WTC11 (cell line): ENCODE data around the gene PIK3R6. TPM values are rescaled to one million over a fixed set of nuclear protein-coding genes. Genes with fewer than 3 reads are reported as not detected.

Experiments
- ATAC-seq: fragments of 200-7000 bp; cut with Tn5 transposase; 2 replicates; pipeline ENCODE4 v1.10.0; 2021; ENCODE audit warnings: mild to moderate bottlenecking, moderate library complexity
- CTCF ChIA-PET: fragments of 300-600 bp; sonication (Branson Sonifier 250); formaldehyde crosslinking; loops from one replicate; lab custom pipeline; 2021; ENCODE audit warnings: antibody characterized with exemption; lab: Charles Lee
- POLR2A ChIA-PET: fragments of 350-600 bp; sonication (Branson Sonifier 250); formaldehyde crosslinking; loops from one replicate; lab custom pipeline; 2021; ENCODE audit warnings: antibody characterized with exemption; lab: Charles Lee
- DNase-seq: peaks from one replicate; pipeline ENCODE4 v3.0.0; 2021; ENCODE audit warnings: low spot score
- H3K27ac Mint-ChIP-seq: 2 replicates; pipeline ENCODE4 v1.8.0; 2021; ENCODE audit warnings: mixed read lengths
- H3K27me3 Mint-ChIP-seq: 2 replicates; pipeline ENCODE4 v1.8.0; 2021; ENCODE audit warnings: low read depth, mild to moderate bottlenecking, moderate library complexity, mixed read lengths
- H3K36me3 Mint-ChIP-seq: 2 replicates; pipeline ENCODE4 v1.8.0; 2021; ENCODE audit warnings: mixed read lengths
- H3K4me1 Mint-ChIP-seq: 2 replicates; pipeline ENCODE4 v1.8.0; 2022; ENCODE audit warnings: mixed read lengths
- H3K4me3 Mint-ChIP-seq: 2 replicates; pipeline ENCODE4 v1.8.0; 2021; ENCODE audit warnings: mild to moderate bottlenecking, moderate library complexity, mixed read lengths
- H3K9me3 Mint-ChIP-seq: 2 replicates; pipeline ENCODE4 v1.8.0; 2021; ENCODE audit warnings: mixed read lengths
- ARID4B ChIP-seq: sonication (generic); formaldehyde crosslinking; IDR thresholded peaks from 2 replicates; pipeline ENCODE4 v1.8.0; 2023; ENCODE audit warnings: missing genetic modification reagents, mild to moderate bottlenecking, borderline replicate concordance
- CREM ChIP-seq: sonication (generic); formaldehyde crosslinking; IDR thresholded peaks from 2 replicates; pipeline ENCODE4 v1.8.1; 2022; ENCODE audit warnings: mild to moderate bottlenecking, missing genetic modification reagents, moderate library complexity
- E2F1 ChIP-seq: sonication (generic); formaldehyde crosslinking; IDR thresholded peaks from 2 replicates; pipeline ENCODE4 v1.8.0; 2022; ENCODE audit warnings: mild to moderate bottlenecking, missing genetic modification reagents
- E2F5 ChIP-seq: sonication (generic); formaldehyde crosslinking; IDR thresholded peaks from 2 replicates; pipeline ENCODE4 v1.8.1; 2022; ENCODE audit warnings: mild to moderate bottlenecking, moderate library complexity, missing genetic modification reagents
- FOXJ3 ChIP-seq: sonication (generic); formaldehyde crosslinking; IDR thresholded peaks from 2 replicates; pipeline ENCODE4 v1.9.0; 2021; ENCODE audit warnings: missing genetic modification reagents, mild to moderate bottlenecking, borderline replicate concordance
- HMGA2 ChIP-seq: fragments of 250-450 bp; sonication (Bioruptor Pico); IDR thresholded peaks from 2 replicates; pipeline ENCODE4 v1.4.0; 2021; ENCODE audit warnings: mild to moderate bottlenecking, moderate library complexity
- HMGXB4 ChIP-seq: sonication (generic); formaldehyde crosslinking; IDR thresholded peaks from 2 replicates; pipeline ENCODE4 v1.8.1; 2023; ENCODE audit warnings: mild to moderate bottlenecking, moderate library complexity, missing genetic modification reagents
- KAT7 ChIP-seq: sonication (generic); formaldehyde crosslinking; IDR thresholded peaks from 2 replicates; pipeline ENCODE4 v1.8.1; 2023; ENCODE audit warnings: missing genetic modification reagents, mild to moderate bottlenecking, borderline replicate concordance
- MLX ChIP-seq: sonication (generic); formaldehyde crosslinking; IDR thresholded peaks from 2 replicates; pipeline ENCODE4 v1.8.1; 2023; ENCODE audit warnings: mild to moderate bottlenecking, missing genetic modification reagents, moderate library complexity
- NFATC4 ChIP-seq: fragments of 250-450 bp; sonication (Bioruptor Pico); IDR thresholded peaks from 2 replicates; pipeline ENCODE4 v1.9.0; 2021; ENCODE audit warnings: mild to moderate bottlenecking
- NFE2L1 ChIP-seq: sonication (generic); formaldehyde crosslinking; IDR thresholded peaks from 2 replicates; pipeline ENCODE4 v1.8.1; 2023; ENCODE audit warnings: missing genetic modification reagents
- PRRX2 ChIP-seq: fragments of 250-450 bp; sonication (Bioruptor Pico); IDR thresholded peaks from 2 replicates; pipeline ENCODE4 v1.8.0; 2021; ENCODE audit warnings: mild to moderate bottlenecking
- RELA ChIP-seq: sonication (generic); formaldehyde crosslinking; IDR thresholded peaks from 2 replicates; pipeline ENCODE4 v1.8.1; 2022; ENCODE audit warnings: missing genetic modification reagents, mild to moderate bottlenecking, borderline replicate concordance
- ZBTB21 ChIP-seq: sonication (generic); formaldehyde crosslinking; IDR thresholded peaks from 2 replicates; pipeline ENCODE4 v1.8.1; 2023; ENCODE audit warnings: mild to moderate bottlenecking, missing genetic modification reagents, borderline replicate concordance
- ZNF396 ChIP-seq: fragments of 250-450 bp; sonication (Bioruptor Pico); IDR thresholded peaks from 2 replicates; pipeline ENCODE4 v1.8.0; 2021; ENCODE audit warnings: mild to moderate bottlenecking, moderate library complexity, borderline replicate concordance
- ZNF416 ChIP-seq: fragments of 250-450 bp; sonication (Bioruptor Pico); IDR thresholded peaks from 2 replicates; pipeline ENCODE4 v1.9.0; 2021; ENCODE audit warnings: mild to moderate bottlenecking, inconsistent platforms
- ZNF423 ChIP-seq: fragments of 250-450 bp; sonication (Bioruptor Pico); IDR thresholded peaks from 2 replicates; pipeline ENCODE4 v2.1.2; 2022; ENCODE audit warnings: mild to moderate bottlenecking, moderate library complexity
- ZNF425 ChIP-seq: fragments of 250-450 bp; sonication (Bioruptor Pico); conservative IDR thresholded peaks from 2 replicates; pipeline ENCODE4 v1.9.0; 2021; ENCODE audit warnings: mild to moderate bottlenecking
- ZNF512 ChIP-seq: sonication (generic); formaldehyde crosslinking; IDR thresholded peaks from 2 replicates; pipeline ENCODE4 v1.8.1; 2022; ENCODE audit warnings: missing genetic modification reagents, borderline replicate concordance
- ZNF671 ChIP-seq: fragments of 250-450 bp; sonication (Bioruptor Pico); IDR thresholded peaks from 2 replicates; pipeline ENCODE4 v1.8.0; 2021; ENCODE audit warnings: mild to moderate bottlenecking
- total RNA-seq: library from RNA; stranded (reverse); gene quantifications from 3 replicates; pipeline ENCODE4 v1.2.3, GENCODE V29; 2021

PIK3R6 gene
- total RNA-seq, 1 experiment from 2014 or later = 0.15 TPM

- TF ChIP-seq ZNF425 (CRISPR knock-in tag) = no peak
- TF ChIP-seq ZNF396 (CRISPR knock-in tag) = no peak
- no peak for TF ChIP-seq E2F1 (CRISPR knock-in tag)
Observed at GRCh38 chr17:8875957-8876356, 8.5 kb upstream of the PIK3R6 start (continued).

GRCh38 chr17:8875436-8875835 lies 8.0 kb upstream of the PIK3R6 start:
- CTCF ChIA-PET = interaction anchor here (0.6 to 2.2 kb wide), 4 partner anchors 13 to 43 kb away, joined by 3 to 13 read pairs (median 7); no protein-coding TSS in a partner anchor
- no peak for DNase-seq
- H3K27ac Mint-ChIP-seq = no peak overlapping the region
- TF ChIP-seq HMGXB4 (CRISPR knock-in tag) (no peak), RELA (CRISPR knock-in tag) (no peak), PRRX2 (CRISPR knock-in tag) (no peak), CREM (no peak), MLX (no peak), HMGA2 (CRISPR knock-in tag) (no peak), ZBTB21 (no peak), E2F5 (no peak)
- no peaks in the 10 kb centered on the region for H3K27me3 Mint-ChIP-seq
- H3K4me3 Mint-ChIP-seq = no peak overlapping the region
- H3K9me3 Mint-ChIP-seq = no peaks in the 10 kb centered on the region
- H3K36me3 Mint-ChIP-seq = no peaks in the 10 kb centered on the region
- ATAC-seq = peak; percentile 26; the same call in 1 of the 2 replicates
- peaks cover 35% of the 10 kb centered on the region for H3K4me1 Mint-ChIP-seq
- POLR2A ChIA-PET = no interaction called here

- no peaks in the 10 kb centered on the region for H3K9me3 Mint-ChIP-seq
- H3K4me3 Mint-ChIP-seq = no peak overlapping the region
- H3K4me1 Mint-ChIP-seq = peaks cover 35% of the 10 kb centered on the region
- H3K27me3 Mint-ChIP-seq = no peaks in the 10 kb centered on the region
- CTCF ChIA-PET = interaction anchor here (0.6 to 1.4 kb wide), 3 partner anchors 16 to 75 kb away, joined by 4 to 5 read pairs (median 4); partner anchors contain the start of gene MFSD6L
- POLR2A ChIA-PET = no interaction called here
- ATAC-seq = peak; percentile 31
- no peak for DNase-seq
- no peaks in the 10 kb centered on the region for H3K36me3 Mint-ChIP-seq
- H3K27ac Mint-ChIP-seq = no peak overlapping the region
- no peak for TF ChIP-seq ZNF423 (CRISPR knock-in tag)
- no peak for TF ChIP-seq ZNF671 (CRISPR knock-in tag)
- TF ChIP-seq KAT7 (CRISPR knock-in tag) = no peak
- TF ChIP-seq ZNF416 = no peak
- TF ChIP-seq NFATC4 (CRISPR knock-in tag) = no peak
- no peak for TF ChIP-seq ARID4B (CRISPR knock-in tag)
- TF ChIP-seq FOXJ3 (CRISPR knock-in tag) = no peak
- no peak for TF ChIP-seq ZNF512 (CRISPR knock-in tag)
- TF ChIP-seq NFE2L1 (CRISPR knock-in tag) = no peak
Observed at GRCh38 chr17:8873801-8874715, 6.6 kb upstream of the PIK3R6 start.
